HEK293 (cell line): ENCODE measurements around the gene ZNF45.
A peak's percentile ranks its signal among the peaks of the same experiment; 100 is the strongest.

Experiments used
- EGR2 ChIP-seq: fragments of 450-650 bp; formaldehyde crosslinking; IDR thresholded peaks from 2 replicates; pipeline ENCODE4 v1.5.1; 2016; ENCODE audit warnings: low read depth, missing biosample characterization, missing genetic modification characterization
- GFI1B ChIP-seq: fragments of 450-650 bp; formaldehyde crosslinking; IDR thresholded peaks from 2 replicates; pipeline ENCODE4 v1.5.1; 2016; ENCODE audit warnings: missing biosample characterization, missing genetic modification characterization
- HOXC10 ChIP-seq: sonication (generic); formaldehyde crosslinking; IDR thresholded peaks from 2 replicates; pipeline ENCODE4 v1.8.1; 2023; ENCODE audit warnings: mild to moderate bottlenecking, missing genetic modification reagents
- KLF7 ChIP-seq: fragments of 450-650 bp; formaldehyde crosslinking; IDR thresholded peaks from 2 replicates; pipeline ENCODE4 v1.5.1; 2016; ENCODE audit warnings: missing biosample characterization, missing genetic modification characterization, borderline replicate concordance
- SALL2 ChIP-seq: fragments of 450-650 bp; formaldehyde crosslinking; IDR thresholded peaks from 2 replicates; pipeline ENCODE4 v1.5.0; 2017; ENCODE audit warnings: missing biosample characterization, mild to moderate bottlenecking, missing genetic modification characterization, borderline replicate concordance
- SCRT1 ChIP-seq: fragments of 450-650 bp; formaldehyde crosslinking; IDR thresholded peaks from 2 replicates; pipeline ENCODE4 v1.5.1; 2016; ENCODE audit warnings: missing biosample characterization, missing genetic modification characterization, borderline replicate concordance
- SETDB1 ChIP-seq: IDR thresholded peaks from one replicate; pipeline ENCODE4 v1.6.1; 2017; ENCODE audit warnings: mild to moderate bottlenecking, low read length, moderate library complexity, mixed read lengths; ENCODE audit not compliant: insufficient read length
- ZBTB17 ChIP-seq: fragments of 450-650 bp; formaldehyde crosslinking; IDR thresholded peaks from 2 replicates; pipeline ENCODE4 v1.5.1; 2016; ENCODE audit warnings: missing biosample characterization, missing genetic modification characterization
- ZBTB20 ChIP-seq: fragments of 450-650 bp; formaldehyde crosslinking; IDR thresholded peaks from 2 replicates; pipeline ENCODE4 v1.5.1; 2016; ENCODE audit warnings: missing biosample characterization, missing genetic modification characterization
- ZBTB44 ChIP-seq: fragments of 450-650 bp; IDR thresholded peaks from 2 replicates; pipeline ENCODE4 v1.5.1; 2018; ENCODE audit warnings: missing biosample characterization, mild to moderate bottlenecking, missing genetic modification characterization
- ZBTB6 ChIP-seq: fragments of 450-650 bp; formaldehyde crosslinking; IDR thresholded peaks from 2 replicates; pipeline ENCODE4 v1.5.1; 2017; ENCODE audit warnings: missing biosample characterization, missing genetic modification characterization
- ZFP69B ChIP-seq: fragments of 450-650 bp; formaldehyde crosslinking; IDR thresholded peaks from 2 replicates; pipeline ENCODE4 v1.5.1; 2016; ENCODE audit warnings: missing biosample characterization, missing genetic modification characterization
- ZIC2 ChIP-seq: fragments of 450-650 bp; formaldehyde crosslinking; IDR thresholded peaks from 2 replicates; pipeline ENCODE4 v1.5.1; 2016; ENCODE audit warnings: missing biosample characterization, missing genetic modification characterization
- ZNF112 ChIP-seq: fragments of 450-650 bp; formaldehyde crosslinking; IDR thresholded peaks from 2 replicates; pipeline ENCODE4 v1.5.0; 2017; ENCODE audit warnings: missing biosample characterization, missing genetic modification characterization
- ZNF132 ChIP-seq: fragments of 450-650 bp; formaldehyde crosslinking; IDR thresholded peaks from 2 replicates; pipeline ENCODE4 v1.5.1; 2017; ENCODE audit warnings: missing biosample characterization, missing genetic modification characterization, borderline replicate concordance
- ZNF214 ChIP-seq: fragments of 450-650 bp; formaldehyde crosslinking; IDR thresholded peaks from 2 replicates; pipeline ENCODE4 v1.5.1; 2017; ENCODE audit warnings: missing biosample characterization, mild to moderate bottlenecking, missing genetic modification characterization, borderline replicate concordance
- ZNF274 ChIP-seq, 2 experiments: fragments of 200-500 bp in 1 of 2; fragments of 450-650 bp in 1 of 2; sonication (Bioruptor generic) in 1 of 2; formaldehyde crosslinking in 1 of 2; IDR thresholded peaks; 2 replicates each; pipeline versions ENCODE4 v1.5.1 to v1.6.1; 2014 to 2016; ENCODE audit warnings: borderline replicate concordance in 1 of 2, inconsistent platforms in 1 of 2, low read length in 1 of 2, missing biosample characterization in 1 of 2, missing genetic modification characterization in 1 of 2
- ZNF426 ChIP-seq: fragments of 450-650 bp; formaldehyde crosslinking; IDR thresholded peaks from 2 replicates; pipeline ENCODE4 v1.5.1; 2017; ENCODE audit warnings: missing biosample characterization, missing genetic modification characterization, mild to moderate bottlenecking, inconsistent platforms, moderate library complexity
- ZNF513 ChIP-seq: fragments of 450-650 bp; IDR thresholded peaks from 2 replicates; pipeline ENCODE4 v1.5.1; 2018; ENCODE audit warnings: missing biosample characterization, missing genetic modification characterization
- ZNF514 ChIP-seq: fragments of 450-650 bp; formaldehyde crosslinking; IDR thresholded peaks from 2 replicates; pipeline ENCODE4 v1.5.1; 2016; ENCODE audit warnings: missing biosample characterization, missing genetic modification characterization
- ZNF549 ChIP-seq: fragments of 450-650 bp; IDR thresholded peaks from 2 replicates; pipeline ENCODE4 v1.5.1; 2018; ENCODE audit warnings: missing biosample characterization, missing genetic modification characterization, mild to moderate bottlenecking, inconsistent platforms, moderate library complexity
- ZNF660 ChIP-seq: fragments of 450-650 bp; IDR thresholded peaks from 2 replicates; pipeline ENCODE4 v1.5.1; 2018; ENCODE audit warnings: missing biosample characterization, mild to moderate bottlenecking, missing genetic modification characterization
- ZNF701 ChIP-seq: fragments of 450-650 bp; formaldehyde crosslinking; IDR thresholded peaks from 2 replicates; pipeline ENCODE4 v1.5.1; 2016; ENCODE audit warnings: missing biosample characterization, missing genetic modification characterization
- ZNF777 ChIP-seq: fragments of 450-650 bp; formaldehyde crosslinking; IDR thresholded peaks from 2 replicates; pipeline ENCODE4 v1.5.1; 2017; ENCODE audit warnings: missing biosample characterization, missing genetic modification characterization, borderline replicate concordance
- ZNF792 ChIP-seq: fragments of 450-650 bp; formaldehyde crosslinking; IDR thresholded peaks from 2 replicates; pipeline ENCODE4 v1.5.1; 2016; ENCODE audit warnings: missing biosample characterization, missing genetic modification characterization
- ZNF837 ChIP-seq: fragments of 450-650 bp; formaldehyde crosslinking; IDR thresholded peaks from 2 replicates; pipeline ENCODE4 v1.5.1; 2016; ENCODE audit warnings: missing biosample characterization, missing genetic modification characterization
- TF ChIP-seq, protein P1 (sequence below): fragments of 450-650 bp; formaldehyde crosslinking; IDR thresholded peaks from 2 replicates; pipeline ENCODE4 v1.5.1; 2016; ENCODE audit warnings: missing biosample characterization, missing genetic modification characterization, low read depth
- TF ChIP-seq, protein P2 (sequence below): fragments of 450-650 bp; formaldehyde crosslinking; IDR thresholded peaks from 2 replicates; pipeline ENCODE4 v1.5.1; 2017; ENCODE audit warnings: missing biosample characterization, missing genetic modification characterization
- TF ChIP-seq, protein P3 (sequence below): fragments of 450-650 bp; formaldehyde crosslinking; IDR thresholded peaks from 2 replicates; pipeline ENCODE4 v1.5.1; 2016; ENCODE audit warnings: missing biosample characterization, missing genetic modification characterization

Gene ZNF45

GRCh38 chr19:43901395-43902390, 33.4 kb downstream of the ZNF45 start (continued):
- TF ChIP-seq ZBTB20 (tag by site-specific recombination) (peak; percentile 95), ZNF777 (peak; percentile 96), ZNF660 (tag by site-specific recombination) (peak; percentile 85), HOXC10 (CRISPR knock-in tag) (no peak), SCRT1 (tag by site-specific recombination) (peak; percentile 39; the same call in 1 of the 2 replicates), KLF7 (tag by site-specific recombination) (peak; percentile 26; the same call in 1 of the 2 replicates), ZNF549 (tag by site-specific recombination) (no peak), ZNF514 (0 out of 2 replicates have a peak, but pooled peaks have one; percentile 22), ZBTB17 (tag by site-specific recombination) (peak; percentile 99), SALL2 (tag by site-specific recombination) (no peak), ZBTB6 (tag by site-specific recombination) (peak; percentile 90), ZNF112 (tag by site-specific recombination) (0 out of 2 replicates have a peak, but pooled peaks have one; percentile 27), ZIC2 (tag by site-specific recombination) (no peak), ZBTB44 (tag by site-specific recombination) (no peak), ZNF837 (tag by site-specific recombination) (no peak), ZNF274 (IDR thresholded peaks at IDR 0.05; ENCODE audit: low read length) (no peak), ZNF274 (tag by site-specific recombination; IDR thresholded peaks at IDR 0.05; ENCODE audit: borderline replicate concordance) (0 out of 2 replicates have a peak, but pooled peaks have one; percentile 67), ZFP69B (peak; percentile 86), ZNF513 (tag by site-specific recombination) (no peak), EGR2 (tag by site-specific recombination) (no peak), ZNF701 (peak; percentile 34), GFI1B (tag by site-specific recombination) (peak; percentile 53; the same call in 1 of the 2 replicates), ZNF426 (tag by site-specific recombination) (no peak), SETDB1 (peak; percentile 81), ZNF792 (peak; percentile 84), ZNF132 (tag by site-specific recombination) (no peak), ZNF214 (tag by site-specific recombination) (no peak)
- TF ChIP-seq, protein P1, sequence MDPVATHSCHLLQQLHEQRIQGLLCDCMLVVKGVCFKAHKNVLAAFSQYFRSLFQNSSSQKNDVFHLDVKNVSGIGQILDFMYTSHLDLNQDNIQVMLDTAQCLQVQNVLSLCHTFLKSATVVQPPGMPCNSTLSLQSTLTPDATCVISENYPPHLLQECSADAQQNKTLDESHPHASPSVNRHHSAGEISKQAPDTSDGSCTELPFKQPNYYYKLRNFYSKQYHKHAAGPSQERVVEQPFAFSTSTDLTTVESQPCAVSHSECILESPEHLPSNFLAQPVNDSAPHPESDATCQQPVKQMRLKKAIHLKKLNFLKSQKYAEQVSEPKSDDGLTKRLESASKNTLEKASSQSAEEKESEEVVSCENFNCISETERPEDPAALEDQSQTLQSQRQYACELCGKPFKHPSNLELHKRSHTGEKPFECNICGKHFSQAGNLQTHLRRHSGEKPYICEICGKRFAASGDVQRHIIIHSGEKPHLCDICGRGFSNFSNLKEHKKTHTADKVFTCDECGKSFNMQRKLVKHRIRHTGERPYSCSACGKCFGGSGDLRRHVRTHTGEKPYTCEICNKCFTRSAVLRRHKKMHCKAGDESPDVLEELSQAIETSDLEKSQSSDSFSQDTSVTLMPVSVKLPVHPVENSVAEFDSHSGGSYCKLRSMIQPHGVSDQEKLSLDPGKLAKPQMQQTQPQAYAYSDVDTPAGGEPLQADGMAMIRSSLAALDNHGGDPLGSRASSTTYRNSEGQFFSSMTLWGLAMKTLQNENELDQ (tag by site-specific recombination) = no peak
- TF ChIP-seq, protein P2, sequence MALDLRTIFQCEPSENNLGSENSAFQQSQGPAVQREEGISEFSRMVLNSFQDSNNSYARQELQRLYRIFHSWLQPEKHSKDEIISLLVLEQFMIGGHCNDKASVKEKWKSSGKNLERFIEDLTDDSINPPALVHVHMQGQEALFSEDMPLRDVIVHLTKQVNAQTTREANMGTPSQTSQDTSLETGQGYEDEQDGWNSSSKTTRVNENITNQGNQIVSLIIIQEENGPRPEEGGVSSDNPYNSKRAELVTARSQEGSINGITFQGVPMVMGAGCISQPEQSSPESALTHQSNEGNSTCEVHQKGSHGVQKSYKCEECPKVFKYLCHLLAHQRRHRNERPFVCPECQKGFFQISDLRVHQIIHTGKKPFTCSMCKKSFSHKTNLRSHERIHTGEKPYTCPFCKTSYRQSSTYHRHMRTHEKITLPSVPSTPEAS (tag by site-specific recombination) = peak; percentile 99
- TF ChIP-seq, protein P3, sequence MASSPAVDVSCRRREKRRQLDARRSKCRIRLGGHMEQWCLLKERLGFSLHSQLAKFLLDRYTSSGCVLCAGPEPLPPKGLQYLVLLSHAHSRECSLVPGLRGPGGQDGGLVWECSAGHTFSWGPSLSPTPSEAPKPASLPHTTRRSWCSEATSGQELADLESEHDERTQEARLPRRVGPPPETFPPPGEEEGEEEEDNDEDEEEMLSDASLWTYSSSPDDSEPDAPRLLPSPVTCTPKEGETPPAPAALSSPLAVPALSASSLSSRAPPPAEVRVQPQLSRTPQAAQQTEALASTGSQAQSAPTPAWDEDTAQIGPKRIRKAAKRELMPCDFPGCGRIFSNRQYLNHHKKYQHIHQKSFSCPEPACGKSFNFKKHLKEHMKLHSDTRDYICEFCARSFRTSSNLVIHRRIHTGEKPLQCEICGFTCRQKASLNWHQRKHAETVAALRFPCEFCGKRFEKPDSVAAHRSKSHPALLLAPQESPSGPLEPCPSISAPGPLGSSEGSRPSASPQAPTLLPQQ (tag by site-specific recombination) = peak; percentile 83
